GM12865 (cell line): ENCODE results near the gene C10orf105.

Source experiments
- DNase-seq: peaks from one replicate; pipeline ENCODE4 v3.0.0; 2010; ENCODE audit warnings: low read depth
- H3K4me3 ChIP-seq: 2 replicates; pipeline ENCODE4 v1.5.1; 2011; ENCODE audit warnings: mild to moderate bottlenecking, low read depth, low read length, control low read depth
- TF ChIP-seq, protein P1 (sequence below): IDR thresholded peaks from 2 replicates; pipeline ENCODE4 v1.5.1; 2011; ENCODE audit warnings: low read length, control low read depth, low read depth, inconsistent platforms; ENCODE audit not compliant: insufficient read depth; ENCODE audit errors: missing control alignments

The C10orf105 gene

DNA sequence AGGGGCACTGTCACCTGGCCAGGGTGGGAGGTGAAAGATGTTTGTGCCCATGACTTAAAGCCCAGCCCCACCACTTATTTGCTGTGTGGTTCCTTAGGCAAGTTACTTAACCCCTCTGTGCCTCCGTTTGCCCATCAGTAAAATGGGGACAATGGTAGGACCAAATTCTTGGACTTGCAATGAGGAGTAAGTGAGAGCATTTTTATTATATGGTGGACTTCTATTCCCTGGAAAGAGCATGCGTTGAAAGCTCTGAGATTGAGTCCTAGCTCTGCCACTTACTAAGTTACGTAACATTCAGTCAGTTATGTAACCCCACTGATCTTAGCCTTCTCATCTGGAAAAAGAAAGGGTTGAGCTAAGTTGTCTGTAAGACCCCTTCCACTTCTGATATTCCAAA lies 35.0 kb upstream of the C10orf105 start:
- DNase-seq, result no peak
- TF ChIP-seq, protein P1, sequence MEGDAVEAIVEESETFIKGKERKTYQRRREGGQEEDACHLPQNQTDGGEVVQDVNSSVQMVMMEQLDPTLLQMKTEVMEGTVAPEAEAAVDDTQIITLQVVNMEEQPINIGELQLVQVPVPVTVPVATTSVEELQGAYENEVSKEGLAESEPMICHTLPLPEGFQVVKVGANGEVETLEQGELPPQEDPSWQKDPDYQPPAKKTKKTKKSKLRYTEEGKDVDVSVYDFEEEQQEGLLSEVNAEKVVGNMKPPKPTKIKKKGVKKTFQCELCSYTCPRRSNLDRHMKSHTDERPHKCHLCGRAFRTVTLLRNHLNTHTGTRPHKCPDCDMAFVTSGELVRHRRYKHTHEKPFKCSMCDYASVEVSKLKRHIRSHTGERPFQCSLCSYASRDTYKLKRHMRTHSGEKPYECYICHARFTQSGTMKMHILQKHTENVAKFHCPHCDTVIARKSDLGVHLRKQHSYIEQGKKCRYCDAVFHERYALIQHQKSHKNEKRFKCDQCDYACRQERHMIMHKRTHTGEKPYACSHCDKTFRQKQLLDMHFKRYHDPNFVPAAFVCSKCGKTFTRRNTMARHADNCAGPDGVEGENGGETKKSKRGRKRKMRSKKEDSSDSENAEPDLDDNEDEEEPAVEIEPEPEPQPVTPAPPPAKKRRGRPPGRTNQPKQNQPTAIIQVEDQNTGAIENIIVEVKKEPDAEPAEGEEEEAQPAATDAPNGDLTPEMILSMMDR, result no peak
- no peak overlapping the region for H3K4me3 ChIP-seq

DNA sequence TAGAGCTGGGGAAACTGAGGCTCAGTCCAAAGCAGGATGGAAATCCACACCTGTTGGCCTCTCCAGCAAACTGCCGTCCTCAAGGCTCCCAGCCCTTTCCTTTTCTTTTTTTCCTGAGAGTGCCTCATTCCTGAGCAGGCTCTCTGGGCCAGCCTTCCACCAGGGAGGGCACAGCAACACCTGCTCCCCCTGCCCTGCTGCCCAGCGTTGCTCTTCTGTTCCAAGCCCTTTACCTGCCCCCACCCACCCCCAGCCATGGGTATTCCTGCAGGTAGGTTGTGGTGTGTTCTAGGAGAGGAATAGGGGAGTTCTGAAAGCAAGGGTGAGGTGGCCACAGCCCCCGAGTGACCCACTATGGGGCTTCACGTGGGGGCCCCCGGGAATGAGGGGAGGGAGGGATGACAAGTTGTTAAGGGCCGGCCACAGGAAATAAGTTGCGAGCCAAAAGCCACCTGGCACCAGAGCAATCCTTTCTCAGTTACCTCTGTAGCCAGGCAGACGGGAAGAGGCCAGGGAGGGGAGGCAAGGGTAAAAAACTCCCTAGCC lies 34.5 kb upstream of the C10orf105 start:
- TF ChIP-seq, protein P1, result no peak
- DNase-seq, result no peak

DNA sequence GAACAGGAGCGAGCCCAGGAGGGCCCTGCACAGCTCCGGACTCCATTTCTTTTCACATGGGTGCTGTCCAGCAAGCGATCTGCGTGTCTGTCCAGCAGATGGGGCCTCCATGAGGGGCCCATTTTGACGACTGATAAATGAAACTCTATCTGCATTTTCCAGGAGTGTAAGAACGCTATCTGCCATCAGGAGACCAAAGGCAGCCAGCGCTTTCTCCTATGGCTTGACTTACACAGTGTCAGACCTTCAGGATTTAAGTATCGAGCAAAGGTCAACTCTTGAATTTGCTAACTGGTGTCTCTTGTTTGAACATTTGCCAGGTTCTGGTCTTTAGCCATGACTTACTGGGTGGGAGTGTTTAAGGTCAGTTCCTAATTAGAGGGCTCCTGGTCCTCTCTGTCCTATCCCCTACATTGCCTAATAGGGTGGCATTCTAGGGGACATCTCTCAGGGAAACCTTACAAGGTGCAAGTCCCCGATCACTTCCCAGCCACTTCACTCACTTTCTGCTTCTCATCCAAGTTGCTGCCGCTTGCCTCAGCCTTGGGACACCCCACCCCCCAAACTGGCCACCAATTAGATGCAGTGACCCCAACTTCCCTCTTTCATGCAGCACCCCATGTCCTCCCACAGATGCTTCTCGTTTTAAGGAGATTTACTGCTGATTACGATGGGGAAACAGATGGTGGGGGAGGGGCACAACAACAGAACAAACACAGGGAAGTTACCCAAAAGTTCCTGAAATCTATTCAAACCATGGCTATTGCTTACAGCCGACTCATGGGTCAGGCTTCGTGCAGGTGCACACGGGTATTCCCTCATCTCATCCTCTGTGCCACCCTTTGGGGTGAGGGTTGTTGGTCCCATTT lies 33.7 kb upstream of the C10orf105 start:
- H3K4me3 ChIP-seq, result no peak overlapping the region
- no peak for DNase-seq
- TF ChIP-seq, protein P1, result no peak

More for the DNA sequence above, 34.5 kb upstream of the C10orf105 start:
- no peak overlapping the region for H3K4me3 ChIP-seq

DNA sequence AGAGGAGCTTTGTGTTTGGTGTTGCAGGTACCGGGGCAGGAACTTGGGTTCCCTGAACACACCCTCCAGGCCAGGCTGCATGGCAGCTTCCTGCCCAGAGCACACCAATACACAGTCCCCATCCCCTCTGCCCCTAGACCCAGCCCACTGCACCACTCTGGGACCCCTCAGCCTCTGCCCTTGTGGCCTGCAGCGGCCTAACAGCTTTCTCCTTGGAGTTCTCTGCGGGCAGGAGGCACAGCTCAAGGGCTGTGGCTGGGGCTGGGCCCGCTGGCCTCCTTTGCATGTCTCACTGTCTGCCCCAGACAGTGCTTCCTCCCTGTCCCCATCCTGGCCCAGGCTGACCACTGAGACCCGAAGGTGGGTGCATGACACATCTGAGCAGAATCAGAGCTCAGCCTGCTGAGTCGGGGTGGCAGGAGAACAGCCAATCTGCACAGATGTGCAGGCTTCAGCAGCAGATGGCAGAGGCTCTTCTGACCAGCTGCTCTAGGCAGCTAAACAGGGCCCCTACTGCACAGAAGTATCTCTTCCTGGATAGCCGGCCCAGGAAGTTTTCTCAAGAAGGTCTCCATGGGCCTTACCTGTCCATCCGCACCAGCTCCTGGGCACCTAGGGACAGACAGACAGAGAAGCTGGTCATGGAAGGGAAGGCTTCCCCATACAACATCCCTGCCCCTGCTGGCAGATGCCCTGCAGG lies 33.0 kb upstream of the C10orf105 start:
- H3K4me3 ChIP-seq, result no peak overlapping the region
- peak; percentile 27 for DNase-seq
- TF ChIP-seq, protein P1, result no peak

DNA sequence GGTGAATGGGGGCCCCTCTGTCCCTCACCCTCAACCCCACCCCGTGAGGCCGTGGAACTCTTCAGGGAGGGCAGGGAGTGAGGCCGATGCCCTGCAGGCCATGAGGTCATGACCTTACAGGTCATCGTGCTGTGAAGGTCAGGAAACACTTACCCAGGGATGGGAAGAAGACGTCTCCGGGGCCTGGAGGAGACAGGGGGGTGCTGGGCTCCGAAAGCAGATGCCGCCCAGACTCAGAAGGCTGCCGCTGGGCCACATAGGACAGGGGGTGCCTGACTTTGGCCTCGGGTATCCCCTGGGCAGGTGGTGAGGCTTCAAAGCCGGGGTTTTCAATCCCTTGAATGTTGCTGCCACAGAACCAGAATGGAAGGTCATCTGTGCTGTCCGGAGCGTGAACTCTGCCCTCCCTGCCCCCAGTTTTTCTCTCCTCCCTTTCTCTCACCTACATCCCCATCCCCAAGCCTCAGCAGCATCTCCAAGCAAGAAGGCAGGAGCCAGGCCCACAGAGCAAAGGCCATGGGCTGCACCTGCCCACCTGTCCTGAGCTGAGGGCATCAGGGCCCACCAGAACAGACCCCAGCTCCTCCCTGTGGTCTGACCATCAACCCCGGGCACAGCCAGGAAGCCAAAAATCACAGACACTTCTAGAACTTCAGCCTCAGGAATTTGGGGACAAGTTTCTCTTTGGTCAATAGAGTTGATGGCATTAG lies 32.1 kb upstream of the C10orf105 start:
- H3K4me3 ChIP-seq, result no peak overlapping the region
- DNase-seq, result no peak
- TF ChIP-seq, protein P1, result no peak

DNA sequence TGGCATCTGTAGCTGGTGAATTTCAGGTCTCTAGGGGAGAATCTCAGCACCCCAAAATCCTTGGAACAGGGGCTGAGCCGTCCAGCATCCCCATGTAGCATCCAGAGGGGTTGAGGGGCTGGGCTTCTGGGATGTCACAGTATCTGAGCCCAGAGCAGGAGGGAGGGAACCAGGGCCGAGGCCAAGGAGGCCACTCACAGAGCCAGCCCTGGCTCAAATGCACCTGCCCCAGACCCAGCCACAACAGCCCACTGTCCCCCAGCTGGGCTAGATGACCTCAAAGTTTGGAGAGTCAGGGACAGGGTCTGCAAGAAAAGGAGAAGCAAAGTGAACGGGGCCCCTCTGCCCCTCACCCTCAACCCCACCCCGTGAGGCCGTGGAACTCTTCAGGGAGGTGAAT lies 31.4 kb upstream of the C10orf105 start:
- no peak overlapping the region for H3K4me3 ChIP-seq

More for the DNA sequence above, 31.4 kb upstream of the C10orf105 start:
- TF ChIP-seq, protein P1, result no peak
- no peak for DNase-seq
